RCC 7860 (cell line): ENCODE results near the gene TCP10L.
"Not testable (repeated sequence)": the region's sequence is repeated elsewhere in the genome, so short reads cannot be mapped to it uniquely, and the experiment has no call there.

ENCODE experiments used
- DNase-seq: peaks from one replicate; pipeline ENCODE4 v3.0.0-alpha.2; 2015; ENCODE audit warnings: low spot score
- FAIRE-seq: peaks from 2 replicates; lab custom pipeline; 2012; peaks lifted over from hg19 to GRCh38; lab: Jason Lieb, UNC

The TCP10L gene, protein sequence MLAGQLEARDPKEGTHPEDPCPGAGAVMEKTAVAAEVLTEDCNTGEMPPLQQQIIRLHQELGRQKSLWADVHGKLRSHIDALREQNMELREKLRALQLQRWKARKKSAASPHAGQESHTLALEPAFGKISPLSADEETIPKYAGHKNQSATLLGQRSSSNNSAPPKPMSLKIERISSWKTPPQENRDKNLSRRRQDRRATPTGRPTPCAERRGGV

DNA sequence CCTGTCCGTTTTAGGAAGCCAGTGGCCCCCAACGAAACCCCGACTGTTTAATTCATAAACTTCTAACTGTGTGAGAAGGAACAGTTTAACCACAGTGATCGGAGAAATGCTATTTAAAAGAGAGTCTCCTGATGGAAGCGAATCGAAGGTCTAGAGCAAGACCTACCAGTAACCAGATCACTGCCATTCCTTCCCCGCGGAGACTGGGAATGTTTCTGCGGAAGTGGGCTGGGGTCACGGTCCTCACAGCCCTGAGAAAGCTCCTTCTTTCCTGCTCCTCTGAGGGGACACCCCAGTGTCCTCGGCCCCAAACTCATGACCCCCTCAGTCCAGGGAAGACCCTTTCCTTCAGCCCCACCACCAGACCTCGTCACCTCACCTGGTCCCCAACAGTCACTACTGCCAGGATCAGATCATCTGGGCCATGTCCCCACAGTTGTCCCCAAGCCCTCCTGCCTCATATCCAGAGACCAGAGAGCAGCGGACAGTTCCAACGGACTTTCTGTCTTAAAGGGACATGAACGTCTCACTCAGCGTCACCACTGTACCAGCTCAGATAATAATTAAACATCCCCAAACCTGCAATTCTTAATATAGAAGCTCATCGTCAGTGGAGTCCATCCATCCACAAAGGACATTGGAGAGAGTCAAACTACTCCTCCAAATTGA, at the start of gene TCP10L:
TSS of gene TCP10L (minus strand) at position 482 of the 669 bp plus-strand sequence. CDS start 1,219 bp downstream, outside the sequence.
- no peak for FAIRE-seq
- DNase-seq: no peak

DNA sequence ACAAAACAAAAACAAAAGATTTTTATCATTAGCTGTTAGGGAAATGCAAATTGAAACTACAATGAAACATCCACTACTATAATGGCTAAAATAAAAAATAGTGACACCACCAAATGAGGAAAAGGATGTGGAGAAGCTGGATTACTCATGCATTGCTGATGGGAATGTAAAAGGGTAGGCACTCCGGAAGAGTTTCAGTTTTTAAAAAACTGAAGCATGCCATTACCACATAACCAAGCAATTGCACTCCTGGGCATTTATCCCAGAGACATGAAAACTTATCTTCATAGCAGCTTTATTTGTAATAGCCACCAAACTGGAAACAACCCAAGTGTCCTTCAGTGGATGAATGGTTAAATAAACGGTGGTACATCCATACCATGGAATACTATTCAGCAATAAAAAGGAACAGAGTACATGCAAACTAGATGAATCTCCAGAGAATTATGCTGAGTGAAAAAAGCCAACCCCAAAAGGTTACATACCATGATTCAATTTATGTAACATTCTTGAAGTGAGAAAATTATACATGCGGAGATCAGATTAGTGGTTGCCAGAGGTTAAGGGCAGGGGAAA, 41.4 kb upstream of the TCP10L start:
- FAIRE-seq (no peak), DNase-seq (no peak)

DNA sequence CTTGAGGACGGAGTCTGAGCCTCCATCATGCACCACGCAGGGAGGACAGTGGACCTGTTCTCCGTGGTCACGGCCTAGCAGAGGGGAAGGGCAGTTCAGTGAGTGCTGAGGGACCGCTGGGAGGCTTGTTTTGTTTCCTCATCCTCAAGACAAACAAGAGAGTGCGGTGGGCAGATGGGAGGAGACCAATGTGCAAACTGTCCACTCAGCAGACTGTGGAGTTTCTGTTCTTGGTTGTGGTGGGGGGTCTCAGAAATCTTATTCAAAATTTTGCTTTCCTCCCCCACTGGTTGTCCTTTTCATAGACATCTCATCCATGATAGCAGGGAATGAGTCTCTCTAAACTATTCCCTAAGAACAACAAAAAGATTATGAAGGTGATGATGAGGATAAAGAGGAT, 32.9 kb upstream of the TCP10L start:
- DNase-seq, FAIRE-seq: not testable (repeated sequence)

DNA sequence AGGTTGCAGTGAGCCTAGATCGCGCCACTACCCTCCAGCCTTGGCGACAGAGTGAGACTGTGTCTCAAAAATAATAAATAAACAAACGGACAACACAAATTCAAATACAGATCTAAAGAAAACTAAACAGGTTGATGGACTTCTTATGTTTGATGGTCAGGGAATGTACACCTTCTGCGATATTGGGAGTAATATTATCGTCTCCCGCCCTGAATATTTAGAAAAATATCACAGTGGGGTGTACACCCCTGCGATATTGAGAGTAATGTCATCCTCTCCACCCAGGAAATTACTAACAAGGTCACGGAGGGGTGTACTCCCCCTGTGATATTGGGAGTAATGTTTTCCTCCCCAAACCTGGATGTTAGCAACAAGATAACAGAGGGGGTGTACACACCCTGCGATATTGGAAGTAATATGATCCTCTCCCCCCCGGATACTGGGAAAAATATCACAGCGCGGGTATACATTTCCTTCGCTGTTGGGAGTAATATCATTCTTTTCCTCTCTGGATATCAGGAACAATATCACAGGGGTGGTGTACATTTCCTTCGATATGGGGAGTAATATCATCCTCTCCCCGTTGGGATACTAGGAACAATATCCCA, 28.2 kb upstream of the TCP10L start:
- FAIRE-seq: no peak
- DNase-seq: no peak

DNA sequence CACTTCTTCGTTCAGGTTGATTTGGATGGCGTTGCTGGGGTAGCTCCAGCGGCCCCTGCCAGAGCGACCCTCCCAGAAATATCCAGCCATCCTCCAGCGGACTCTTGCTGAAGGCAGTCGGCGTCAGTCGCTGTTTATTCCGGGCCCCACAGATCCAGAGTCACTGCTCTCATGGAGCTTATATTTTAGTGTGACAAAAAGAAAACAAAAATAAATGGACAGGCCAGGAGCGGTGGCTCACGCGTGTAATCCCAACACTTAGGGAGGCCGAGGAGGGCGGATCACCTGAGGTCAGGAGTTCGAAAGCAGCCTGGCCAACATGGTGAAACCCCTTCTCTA, 27.6 kb upstream of the TCP10L start:
- DNase-seq (no peak), FAIRE-seq (no peak)

DNA sequence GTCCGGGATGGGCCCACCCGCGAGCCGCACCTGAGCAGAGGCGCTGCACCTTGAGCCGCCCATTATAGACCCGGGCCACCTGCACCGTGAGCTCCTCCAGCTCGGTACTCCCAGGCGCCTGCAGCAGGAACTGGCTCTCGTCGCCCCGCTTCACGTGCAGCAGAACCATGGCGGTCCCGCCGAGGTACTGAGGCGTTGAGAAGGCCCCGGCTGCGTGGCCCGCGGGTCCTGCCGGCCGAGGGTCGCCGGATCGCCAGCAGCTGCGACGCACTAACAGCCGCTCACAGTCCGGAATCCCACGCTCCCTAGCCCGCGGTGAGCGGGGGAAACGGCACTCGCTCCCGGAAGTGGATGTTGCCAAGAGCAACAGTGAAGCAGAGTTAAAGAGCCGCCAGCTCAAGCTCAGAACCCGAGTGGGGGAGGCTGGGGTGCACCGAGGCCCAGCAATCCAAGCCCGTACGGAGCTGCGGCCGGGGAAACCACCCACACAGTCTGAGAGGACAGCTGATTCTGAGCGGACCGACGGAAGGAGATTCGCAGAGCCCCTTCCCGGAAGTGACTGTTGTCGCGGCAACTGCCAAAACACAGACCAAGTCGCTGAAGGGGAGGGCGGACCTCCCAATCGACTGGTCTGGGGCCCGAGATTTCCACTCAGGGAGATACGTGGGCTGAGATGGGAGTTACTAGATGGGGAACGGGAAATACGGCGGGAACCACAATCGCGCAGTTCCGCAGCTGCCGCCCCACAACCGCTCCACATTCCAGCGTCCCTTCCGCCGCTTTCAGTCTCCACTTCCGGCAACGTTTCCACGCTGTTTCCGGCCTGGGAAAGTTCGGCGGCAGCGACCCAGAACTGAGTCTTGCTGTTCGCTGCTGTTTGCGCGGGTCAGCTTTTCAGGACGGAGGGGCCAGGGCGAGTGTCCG, 27.0 kb upstream of the TCP10L start, which contains the start of gene CFAP298:
TSS of gene CFAP298 (minus strand) at position 303 of the 924 bp plus-strand sequence. CDS start at position 169, 134 bp downstream.
- FAIRE-seq (no peak), DNase-seq (peak; percentile 85)

DNA sequence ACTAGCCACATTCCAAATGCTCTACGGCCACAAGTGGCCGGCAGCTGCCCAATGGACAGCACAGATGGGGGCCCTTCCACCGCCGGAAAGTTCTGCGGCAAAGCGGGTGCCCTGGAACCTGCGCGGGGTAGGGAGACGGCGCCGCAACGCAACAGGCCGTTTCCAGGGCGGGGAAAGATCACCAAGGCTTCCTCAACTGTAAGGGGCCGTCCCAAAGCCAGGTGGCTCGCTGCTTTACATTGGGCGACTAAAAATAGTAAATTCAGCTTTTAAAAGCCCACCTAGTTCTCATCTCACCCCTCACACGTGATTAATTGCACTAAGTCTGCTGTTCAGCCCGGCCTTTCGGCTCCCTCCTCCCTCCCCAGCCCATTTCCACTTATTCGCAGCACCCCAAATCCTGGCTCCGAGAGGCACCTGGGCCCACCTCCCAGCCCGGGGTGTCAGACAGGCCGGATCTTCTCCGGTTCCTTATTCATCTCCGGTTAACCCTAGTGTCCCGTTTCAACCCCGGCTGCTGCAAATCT, 26.2 kb upstream of the TCP10L start:
- DNase-seq (no peak), FAIRE-seq (no peak)

DNA sequence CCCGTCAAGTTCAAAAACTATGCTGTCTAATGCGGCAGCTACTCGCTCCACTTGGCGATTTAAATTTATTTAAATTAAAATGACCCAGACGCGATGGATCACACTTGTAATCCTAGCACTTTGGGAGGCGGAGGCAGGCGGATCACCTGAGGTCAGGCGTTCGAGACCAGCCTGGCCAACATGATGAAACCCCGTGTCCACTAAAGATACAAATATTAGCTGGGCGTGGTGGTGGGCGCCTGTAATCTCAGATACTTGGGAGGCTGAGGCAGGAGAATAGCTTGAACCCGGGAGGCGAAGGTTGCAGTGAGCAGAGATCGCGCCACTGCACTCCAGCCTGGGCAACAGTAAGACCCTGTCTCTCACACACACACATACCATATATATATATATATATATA, 25.6 kb upstream of the TCP10L start:
- FAIRE-seq, DNase-seq: not testable (repeated sequence)

DNA sequence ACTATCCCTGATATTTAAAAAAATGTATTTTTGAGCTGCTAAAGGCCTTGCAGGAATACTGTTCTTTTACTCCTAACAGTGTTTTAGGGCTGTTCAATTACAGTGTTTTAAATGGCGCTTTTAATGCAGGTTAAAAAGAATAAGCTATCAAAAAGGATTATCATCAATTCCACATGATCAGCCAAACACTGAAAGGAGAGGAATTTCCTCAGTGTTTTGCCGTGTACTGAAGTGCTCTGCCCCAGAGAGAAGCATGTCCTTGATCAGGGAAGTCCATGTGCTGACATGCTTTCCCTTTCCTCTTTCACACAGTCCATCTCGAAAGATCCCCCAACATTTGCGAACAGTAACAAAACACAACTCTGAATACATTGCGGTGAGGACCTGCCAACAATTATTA, 23.5 kb upstream of the TCP10L start:
- DNase-seq (no peak), FAIRE-seq (no peak)

DNA sequence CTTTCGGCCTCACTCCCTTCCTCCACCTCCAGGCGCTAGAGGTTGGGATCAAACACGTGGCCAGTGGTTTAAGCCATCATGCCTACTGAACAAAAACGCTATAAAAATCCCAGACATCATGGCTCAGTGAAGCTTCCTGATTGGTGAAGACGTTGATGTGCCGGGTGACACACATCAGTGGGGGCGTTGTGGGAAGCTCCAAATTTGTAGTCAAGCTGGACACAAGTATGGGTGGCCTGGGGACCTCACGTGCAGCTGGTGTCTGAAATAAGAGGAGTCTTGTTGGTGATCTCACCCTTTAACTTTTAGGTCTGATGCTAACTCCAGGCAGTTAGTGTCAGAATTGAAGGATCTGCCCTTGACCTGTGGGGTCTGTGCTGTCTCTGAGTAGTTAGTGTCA, 20.1 kb upstream of the TCP10L start:
- DNase-seq (no peak), FAIRE-seq (no peak)

DNA sequence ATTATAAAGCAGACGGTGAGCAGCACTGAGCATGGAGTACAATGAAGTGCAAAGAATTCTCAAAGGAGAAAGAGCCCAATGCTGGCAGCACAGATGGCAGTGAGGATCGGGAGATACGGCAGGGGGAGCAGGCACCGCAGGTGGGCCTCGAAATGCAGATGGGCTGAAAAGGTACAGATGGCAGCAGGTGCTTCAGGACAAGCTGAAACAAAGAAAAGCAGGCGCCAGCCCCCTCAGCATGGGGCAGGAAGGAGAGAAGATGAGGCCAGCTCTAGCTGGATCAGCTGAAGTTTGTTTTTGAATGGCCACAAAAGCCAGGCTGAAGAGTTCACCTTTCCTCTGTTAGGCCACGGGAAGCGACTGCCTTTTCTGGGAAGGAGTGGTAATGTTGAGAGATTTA, 19.1 kb upstream of the TCP10L start:
- DNase-seq: no peak

DNA sequence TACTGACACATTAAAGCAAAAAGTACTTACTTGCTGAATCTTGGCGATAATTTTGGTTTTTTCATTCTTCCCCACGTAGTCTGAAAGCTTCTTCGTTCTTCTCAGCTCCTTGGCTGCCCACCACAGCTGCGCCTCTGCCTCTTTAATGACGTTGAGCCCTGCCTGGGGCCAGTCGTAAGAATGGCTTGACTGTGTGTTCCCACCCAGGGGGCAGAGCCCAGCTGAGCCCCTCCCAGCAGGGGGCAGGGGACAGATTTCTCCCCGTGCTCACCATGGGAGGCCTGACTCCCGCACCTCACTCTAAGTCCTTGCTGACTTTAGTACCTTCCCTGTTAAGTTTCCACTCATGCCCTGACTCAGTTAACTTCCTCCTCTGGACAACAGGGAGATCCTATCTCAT, 17.8 kb upstream of the TCP10L start:
- DNase-seq (no peak), FAIRE-seq (no peak)

More for the DNA sequence above, 19.1 kb upstream of the TCP10L start:
- FAIRE-seq: no peak

DNA sequence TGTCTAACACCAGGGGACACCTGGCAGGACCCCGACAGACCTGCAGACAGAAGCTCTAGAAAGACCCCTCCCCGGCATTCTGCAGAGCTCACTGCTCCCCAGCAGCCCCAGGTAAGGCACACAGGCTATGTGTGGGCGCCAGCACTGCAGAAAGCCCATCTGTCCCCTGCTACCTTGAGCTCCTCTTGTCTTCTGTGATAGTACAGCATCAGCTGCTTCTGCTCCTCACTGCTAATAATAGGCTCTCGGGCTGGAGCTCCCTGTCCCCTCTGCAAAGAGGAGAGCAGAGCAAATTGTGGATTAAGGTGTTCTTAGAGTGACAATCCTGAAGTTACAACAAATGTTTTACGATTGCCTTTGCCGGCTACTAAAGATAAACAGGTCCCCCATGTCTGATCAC, 16.8 kb upstream of the TCP10L start:
- FAIRE-seq (no peak), DNase-seq (no peak)

DNA sequence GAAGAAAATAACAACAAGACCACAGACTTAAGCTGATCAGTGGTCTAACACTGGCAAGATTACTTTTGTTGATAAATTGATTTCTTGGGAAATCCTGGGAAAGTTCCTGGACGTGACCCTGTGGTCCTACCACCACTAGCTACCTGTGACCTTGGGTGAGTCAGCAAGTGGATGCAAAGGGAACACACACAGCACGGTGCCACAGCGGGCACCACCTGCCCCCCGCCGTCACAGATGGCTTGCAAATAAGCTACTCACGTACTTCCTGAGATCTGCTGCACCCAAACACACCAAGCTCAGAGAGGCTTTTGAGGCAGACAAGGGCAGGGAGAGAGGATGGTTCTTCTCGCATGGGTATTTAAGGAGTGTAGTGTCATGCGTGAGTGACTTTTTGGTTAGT, 14.2 kb upstream of the TCP10L start:
- no peak for FAIRE-seq

DNA sequence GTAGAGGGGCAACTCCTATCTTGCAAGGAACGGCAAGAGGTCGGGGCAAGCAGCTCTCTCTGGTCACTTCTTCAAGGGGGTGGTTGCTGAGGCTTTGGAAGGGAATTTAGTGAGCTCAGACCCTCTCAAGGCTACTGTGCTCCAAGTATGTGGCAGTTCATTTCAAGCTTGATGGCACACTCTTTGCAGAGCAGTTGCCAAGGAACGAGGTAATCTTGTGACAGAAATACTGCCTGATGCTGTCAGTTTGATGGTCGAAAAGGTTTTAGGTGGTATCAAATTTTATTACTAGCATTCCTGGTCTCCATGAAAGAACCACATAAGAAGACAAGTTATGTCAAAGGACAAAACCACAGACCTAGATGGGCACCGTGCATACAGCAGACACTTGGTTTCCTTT, 13.8 kb upstream of the TCP10L start:
- FAIRE-seq: peak; percentile 76
- DNase-seq: peak; percentile 83

More for the DNA sequence above, 14.2 kb upstream of the TCP10L start:
- peak; percentile 81 for DNase-seq

DNA sequence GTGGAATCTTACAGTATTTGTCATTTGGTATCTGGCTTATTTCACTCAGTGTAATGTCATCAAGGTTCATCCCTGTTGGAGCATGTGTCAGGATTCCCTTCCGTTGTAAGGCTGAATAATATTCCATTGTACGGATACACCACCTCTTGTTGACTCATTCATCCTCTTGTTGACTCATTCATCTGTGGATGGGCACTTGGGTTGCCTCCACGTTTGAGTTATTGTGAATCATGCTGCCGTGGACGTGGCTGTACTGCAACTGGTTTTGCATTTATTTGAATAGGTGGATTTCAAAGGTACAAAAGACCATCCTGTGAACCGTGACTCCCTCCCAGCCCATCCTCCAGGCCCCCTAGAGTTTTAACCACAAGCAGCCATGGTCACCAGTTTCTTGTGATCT, 11.9 kb upstream of the TCP10L start:
- DNase-seq (peak; percentile 99), FAIRE-seq (peak; percentile 95)

DNA sequence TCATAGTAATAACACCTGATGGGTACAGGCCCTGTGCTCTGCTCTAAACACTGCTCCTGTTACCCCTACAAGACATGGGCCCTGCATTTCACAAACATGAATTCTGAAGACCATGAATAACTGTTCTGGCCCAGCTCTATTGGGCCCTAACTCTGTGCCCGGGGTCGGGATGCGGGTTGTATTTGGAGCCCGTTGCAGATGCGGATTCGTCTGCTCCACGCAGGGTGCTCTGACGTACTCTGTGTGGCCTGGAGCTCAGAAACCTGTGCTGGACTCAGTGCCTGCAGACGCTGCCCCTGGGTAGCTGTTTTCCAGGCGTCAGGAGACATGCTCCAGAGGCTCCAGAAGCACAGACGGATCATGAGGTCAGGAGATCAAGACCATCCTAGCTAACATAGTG, 10.1 kb upstream of the TCP10L start:
- DNase-seq (no peak), FAIRE-seq (no peak)

DNA sequence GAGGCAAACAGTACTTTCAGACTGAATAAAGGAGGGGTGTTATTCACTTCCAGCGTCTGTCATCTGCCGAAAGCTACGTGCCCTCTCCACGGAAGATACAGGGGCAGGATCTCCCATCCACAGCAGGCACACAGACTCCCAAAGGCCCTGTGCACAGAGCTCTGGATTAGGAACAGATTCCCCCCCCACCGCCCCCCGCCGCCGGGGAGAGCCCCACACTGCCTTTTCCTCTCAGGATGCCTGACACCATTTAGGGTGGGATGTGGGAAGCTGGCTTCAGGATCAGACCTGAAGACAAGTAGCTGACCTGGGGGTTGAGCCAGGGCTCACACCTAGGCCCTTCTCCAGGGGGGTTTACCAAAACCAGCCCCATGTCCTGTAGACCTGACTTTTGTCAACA, 8.4 kb upstream of the TCP10L start:
- no peak for DNase-seq
- FAIRE-seq: no peak

DNA sequence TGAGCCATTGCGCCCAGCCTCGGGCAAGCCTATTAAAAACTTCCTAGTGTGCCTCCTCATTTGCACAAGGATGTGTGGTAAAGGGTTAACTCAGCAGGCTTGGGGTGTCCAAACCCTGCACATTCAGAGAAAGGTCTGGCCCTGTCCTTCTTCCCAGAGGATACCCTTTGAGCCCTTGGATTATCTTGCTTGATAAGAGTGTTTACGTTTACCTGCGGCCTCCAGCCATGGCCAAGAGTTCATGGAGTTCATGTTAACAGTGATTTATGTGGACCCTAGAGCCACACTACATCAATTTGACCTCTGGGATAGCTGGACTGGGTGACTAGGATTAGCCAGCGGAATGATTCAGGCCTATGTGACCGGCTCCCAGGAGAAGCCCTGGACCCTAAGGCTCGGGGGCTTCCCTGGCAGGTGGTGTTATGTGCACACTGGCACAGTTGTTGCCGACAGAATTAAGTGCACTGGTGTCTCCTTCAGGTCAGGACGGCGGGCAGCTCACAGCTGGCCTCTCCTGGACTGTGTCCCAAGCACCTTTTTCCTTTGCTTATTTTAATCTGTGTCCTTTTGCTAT, 7.7 kb upstream of the TCP10L start:
- DNase-seq (no peak), FAIRE-seq (no peak)

DNA sequence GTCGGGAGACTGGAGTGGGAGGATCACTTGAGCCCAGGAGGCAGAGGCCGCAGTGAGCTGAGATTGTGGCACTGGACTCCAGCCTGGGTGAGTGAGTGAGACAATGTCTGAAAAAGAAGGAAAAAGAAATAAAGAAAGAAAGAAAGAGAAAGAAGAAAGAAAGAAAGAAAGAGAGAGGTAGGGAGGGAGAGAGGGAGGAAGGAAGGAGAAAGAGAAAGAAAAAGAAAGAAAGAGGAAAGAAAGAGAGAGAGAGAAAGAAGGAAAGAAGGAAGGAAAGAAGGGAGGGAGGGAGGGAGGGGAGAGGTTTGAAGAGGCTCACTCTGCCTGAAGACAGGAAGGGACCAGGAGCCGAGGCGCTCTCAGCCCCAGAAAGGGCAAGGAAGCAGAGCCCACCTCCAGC, 4.8 kb upstream of the TCP10L start:
- FAIRE-seq: no peak
- no peak for DNase-seq
